Brain pericyte (primary cell): Measurements from ENCODE around the gene MAGEB1.

Experiments
- DNase-seq: peaks from one replicate; pipeline ENCODE4 v3.0.0-alpha.2; 2012; ENCODE audit warnings: low read depth, low spot score

MAGEB1 gene

DNA sequence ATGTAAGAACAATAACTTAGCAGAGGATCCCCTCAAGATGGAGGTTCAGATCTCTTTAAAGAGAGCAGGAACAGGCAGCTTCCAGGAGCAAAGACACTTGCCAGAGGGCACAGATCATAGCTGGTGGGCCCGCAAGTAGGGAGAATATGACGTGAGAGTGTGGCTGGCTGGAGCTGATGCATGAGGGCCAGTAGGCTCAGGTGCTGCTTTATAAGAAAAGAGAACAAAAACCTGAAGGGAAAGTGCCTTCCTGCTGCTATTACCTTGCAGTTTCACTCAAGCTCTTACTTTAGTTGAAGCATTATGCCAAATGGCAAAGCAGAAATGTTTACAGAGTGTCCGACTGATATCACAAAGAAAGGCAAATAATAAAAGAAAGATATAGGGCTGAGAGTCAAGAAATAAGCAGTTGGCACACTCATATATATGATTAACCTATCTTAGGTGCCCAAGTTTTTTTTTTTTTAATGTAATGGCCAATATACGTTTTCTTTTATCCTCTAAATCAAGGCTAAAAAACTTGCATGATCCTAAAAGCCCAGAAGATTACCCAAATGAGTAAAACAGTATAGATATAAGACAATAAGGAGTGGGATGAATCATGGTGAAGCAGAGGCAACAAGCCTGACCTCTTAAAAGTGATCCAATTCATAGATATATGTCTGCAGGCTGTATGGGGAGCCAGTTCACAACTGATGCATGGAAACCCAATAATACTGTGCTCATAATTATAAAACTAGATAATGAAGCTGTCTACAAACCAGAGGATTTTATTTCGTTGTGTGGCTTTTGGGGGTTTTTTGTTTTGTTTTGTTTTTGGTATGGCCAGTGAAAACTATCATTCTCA lies 49.7 kb downstream of the MAGEB1 start:
- DNase-seq: no peak

GRCh38 chrX:30301208-30301607 lies 54.3 kb downstream of the MAGEB1 start:
- no peak for DNase-seq
